Measurements from ENCODE around the gene SPARCL1.

Gene SPARCL1

DNA sequence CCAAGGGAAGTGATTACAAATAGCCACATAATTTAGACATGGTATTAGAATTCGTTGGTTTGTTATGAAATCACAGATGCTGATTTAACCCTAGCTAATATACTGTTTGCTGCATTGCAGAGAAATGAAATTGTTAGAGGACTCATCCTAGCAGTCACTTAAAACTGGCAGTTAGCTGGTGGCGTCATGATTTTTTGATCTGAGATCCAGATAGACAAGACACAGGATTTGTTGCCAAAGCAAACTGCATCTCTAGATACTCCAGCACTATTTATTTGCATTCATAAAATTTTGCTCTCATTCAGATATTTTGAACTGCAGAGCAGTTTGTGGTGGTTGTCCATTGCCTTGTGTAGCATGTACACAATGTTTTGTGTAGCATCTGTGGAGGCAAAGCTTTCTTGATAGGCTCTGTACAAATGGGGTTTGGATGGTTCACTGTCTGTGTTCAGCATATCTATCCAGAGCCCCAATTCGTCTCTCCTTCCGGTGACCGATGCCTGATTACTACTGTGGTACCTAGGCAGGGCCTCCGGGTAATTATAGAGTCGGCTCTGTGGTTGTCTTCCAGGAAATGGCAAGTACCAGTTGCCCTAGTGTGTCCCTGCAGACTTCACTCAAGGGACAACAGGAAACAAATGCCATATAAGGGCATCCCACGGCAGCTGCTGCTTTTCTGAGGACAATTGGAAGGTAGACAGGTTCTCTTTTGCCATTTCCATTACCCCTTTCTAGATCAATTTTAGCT, 30.1 kb upstream of the SPARCL1 start:
- H3K9me3 ChIP-seq (ENCODE audit: insufficient read depth, low read depth, low read length) = no peaks in the 10 kb centered on the region
- no peak overlapping the region for H3K4me3 ChIP-seq (ENCODE audit: low read length)
- no peaks in the 10 kb centered on the region for H3K27me3 ChIP-seq (ENCODE audit: insufficient read depth, low read length)
- no peaks in the 10 kb centered on the region for H3K36me3 ChIP-seq (ENCODE audit: insufficient read depth, low read length)
- H3K9ac ChIP-seq (ENCODE audit: low read depth, low read length) = no peak overlapping the region
- H3K27ac ChIP-seq (ENCODE audit: low read depth, low read length) = no peak overlapping the region
- H3K4me1 ChIP-seq (ENCODE audit: insufficient read depth, low read length) = no peaks in the 10 kb centered on the region; the same call in 1 of the 2 replicates
- WGBS = 77% methylated on average over 8 of the region's 8 CpGs

DNA sequence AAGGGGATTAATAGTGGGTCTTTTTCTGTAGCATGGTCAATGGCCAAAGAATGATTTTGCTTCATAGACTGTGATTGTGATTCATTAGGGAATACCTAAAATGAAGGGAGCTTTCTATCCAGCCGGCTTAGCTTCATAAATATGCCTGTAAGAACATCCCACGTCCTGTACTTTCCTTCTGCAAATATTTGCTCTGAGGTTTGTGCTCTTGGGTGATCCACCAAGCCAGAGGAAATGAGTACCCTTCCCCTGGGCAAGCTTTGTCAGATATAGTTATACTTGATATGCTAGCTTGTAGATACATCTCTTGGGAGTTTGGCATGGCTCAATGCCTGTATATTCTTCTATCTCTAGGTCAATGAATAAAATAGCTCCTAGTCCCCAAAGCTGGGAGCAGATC, 28.2 kb upstream of the SPARCL1 start:
- WGBS = 94% methylated on average over 2 of the region's 2 CpGs
- no peak overlapping the region for H3K9ac ChIP-seq (ENCODE audit: low read depth, low read length)

DNA sequence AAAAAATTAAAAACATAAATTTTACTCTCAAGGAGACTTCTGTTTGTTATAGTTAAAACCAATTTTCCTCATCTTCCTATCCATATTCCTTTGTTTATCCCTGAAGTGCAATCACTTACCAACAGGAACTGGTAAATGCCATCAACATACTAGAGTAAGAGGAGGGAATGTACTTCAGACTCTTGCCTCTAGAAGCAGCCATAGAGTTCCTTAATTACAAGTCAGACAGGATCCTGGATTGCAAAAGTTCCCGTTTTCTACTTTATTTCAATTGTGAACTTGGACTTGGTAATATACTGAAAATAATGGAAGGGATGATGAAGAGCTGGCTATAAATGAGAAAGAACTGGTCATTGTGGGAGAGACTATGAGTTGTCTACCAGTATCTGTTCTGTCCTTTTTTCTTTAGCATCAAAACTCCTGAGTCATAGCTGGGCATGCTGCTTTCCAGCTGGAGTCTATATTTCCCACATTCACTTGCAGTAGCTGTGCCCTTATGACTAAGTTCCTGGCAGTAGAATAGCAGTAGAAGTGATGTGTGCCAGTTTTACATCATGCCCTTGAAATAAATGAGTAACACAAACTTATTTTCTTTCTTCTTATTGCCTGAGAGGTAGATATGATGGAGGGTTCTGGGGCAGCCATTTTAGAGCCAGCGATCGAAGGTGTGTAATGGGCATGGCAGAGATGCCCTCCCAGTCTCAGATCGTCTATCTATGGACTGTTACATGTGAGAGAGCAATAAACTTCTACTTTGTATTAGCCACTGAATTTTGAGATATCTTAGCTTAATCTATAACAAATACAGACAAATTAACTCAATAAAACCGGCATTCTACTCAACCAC, 26.8 kb upstream of the SPARCL1 start:
- Histone ChIP-seq H3K27ac (ENCODE audit: low read depth, low read length) (no peak overlapping the region), H3K4me1 (ENCODE audit: insufficient read depth, low read length) (no peaks in the 10 kb centered on the region; the same call in 1 of the 2 replicates), H3K27me3 (ENCODE audit: insufficient read depth, low read length) (no peaks in the 10 kb centered on the region), H3K9ac (ENCODE audit: low read depth, low read length) (no peak overlapping the region), H3K36me3 (ENCODE audit: insufficient read depth, low read length) (no peaks in the 10 kb centered on the region), H3K4me3 (ENCODE audit: low read length) (no peak overlapping the region), H3K9me3 (ENCODE audit: insufficient read depth, low read depth, low read length) (no peaks in the 10 kb centered on the region)
- 98% methylated on average over 4 of the region's 5 CpGs for WGBS

More for the DNA sequence above, 28.2 kb upstream of the SPARCL1 start:
- H3K4me1 ChIP-seq (ENCODE audit: insufficient read depth, low read length) = no peaks in the 10 kb centered on the region; the same call in 1 of the 2 replicates
- H3K27ac ChIP-seq (ENCODE audit: low read depth, low read length) = no peak overlapping the region
- H3K27me3 ChIP-seq (ENCODE audit: insufficient read depth, low read length) = no peaks in the 10 kb centered on the region
- H3K4me3 ChIP-seq (ENCODE audit: low read length) = no peak overlapping the region
- no peaks in the 10 kb centered on the region for H3K9me3 ChIP-seq (ENCODE audit: insufficient read depth, low read depth, low read length)
- no peaks in the 10 kb centered on the region for H3K36me3 ChIP-seq (ENCODE audit: insufficient read depth, low read length)

DNA sequence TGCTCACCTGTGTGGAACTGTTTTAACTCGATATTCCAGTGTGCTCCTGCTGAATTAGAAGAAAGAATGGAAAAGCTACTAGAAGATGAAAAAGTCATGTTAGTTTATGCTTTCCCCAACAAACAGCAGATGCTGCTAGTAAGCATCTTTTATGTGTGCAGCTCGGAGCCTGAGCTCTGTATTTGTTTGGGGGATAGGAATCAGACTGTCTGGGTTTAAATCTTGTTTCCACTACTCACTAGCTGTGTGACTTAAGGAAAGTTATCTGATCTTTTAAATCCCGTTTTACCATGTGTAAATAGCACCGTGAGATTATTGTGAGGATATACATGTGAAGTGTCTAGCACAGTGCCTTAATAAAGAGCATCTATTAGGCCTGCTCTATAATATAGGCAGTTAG, 24.0 kb upstream of the SPARCL1 start:
- 91% methylated on average over 4 of the region's 4 CpGs for WGBS
- H3K9me3 ChIP-seq (ENCODE audit: insufficient read depth, low read depth, low read length) = no peaks in the 10 kb centered on the region
- H3K4me1 ChIP-seq (ENCODE audit: insufficient read depth, low read length) = 0 out of 2 replicates have a peak, but pooled peaks cover 3% of the 10 kb centered on the region
- no peak overlapping the region for H3K27ac ChIP-seq (ENCODE audit: low read depth, low read length)
- H3K27me3 ChIP-seq (ENCODE audit: insufficient read depth, low read length) = no peaks in the 10 kb centered on the region
- H3K36me3 ChIP-seq (ENCODE audit: insufficient read depth, low read length) = no peaks in the 10 kb centered on the region
- no peak overlapping the region for H3K4me3 ChIP-seq (ENCODE audit: low read length)
- no peak overlapping the region for H3K9ac ChIP-seq (ENCODE audit: low read depth, low read length)

DNA sequence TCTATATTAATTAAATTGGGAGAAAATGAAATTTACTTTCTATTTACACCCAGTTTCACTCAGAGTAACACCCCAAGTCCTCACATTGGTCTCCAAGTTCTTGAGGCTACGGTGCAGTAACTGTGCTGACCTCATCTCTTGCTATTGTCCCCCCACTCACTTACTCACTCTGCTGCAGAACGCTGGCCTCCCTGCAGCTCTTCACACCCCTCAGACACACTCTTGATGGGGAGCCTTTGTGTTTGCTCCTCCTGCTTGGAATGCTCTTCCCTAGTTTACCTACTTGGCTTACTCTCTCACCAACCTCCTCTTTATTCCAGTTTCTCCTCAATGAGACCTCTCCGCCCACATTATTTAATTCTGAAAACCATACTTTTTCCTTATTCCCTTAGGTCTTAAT, 22.2 kb upstream of the SPARCL1 start:
- H3K36me3 ChIP-seq (ENCODE audit: insufficient read depth, low read length) = no peaks in the 10 kb centered on the region
- 57% methylated on average over 3 of the region's 3 CpGs for WGBS

DNA sequence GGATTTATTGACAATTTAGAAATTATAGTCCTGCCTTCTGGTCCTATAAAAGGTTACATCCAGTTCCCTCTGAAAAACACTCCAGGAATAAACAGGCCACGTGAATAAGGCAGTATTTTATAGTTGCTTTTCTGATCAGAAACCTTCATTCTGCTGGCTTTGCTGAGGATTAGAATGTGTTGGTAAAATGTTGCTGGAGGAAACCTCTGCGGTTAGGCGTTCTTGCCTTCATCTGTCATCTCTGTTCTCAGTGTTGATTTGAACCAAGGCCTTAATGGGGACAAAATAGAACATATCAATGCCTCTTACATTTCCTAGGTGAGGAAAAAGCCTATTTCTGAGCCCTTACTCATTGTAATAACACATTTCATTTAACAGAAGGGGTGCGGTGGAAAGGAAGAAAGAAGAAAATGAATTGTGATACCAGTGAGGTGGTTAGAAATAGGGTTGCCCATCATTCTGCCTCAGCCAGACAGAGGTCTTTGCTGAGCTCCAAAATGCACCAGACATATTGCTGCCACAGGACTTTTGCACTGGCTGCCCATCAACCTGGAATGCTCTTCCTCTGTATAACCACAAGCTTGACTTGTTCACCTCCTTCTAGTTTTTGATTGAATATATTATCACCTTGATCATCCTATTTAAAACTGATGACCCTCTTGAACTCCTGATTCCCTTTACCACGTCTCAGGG, 18.0 kb upstream of the SPARCL1 start:
- H3K9me3 ChIP-seq (ENCODE audit: insufficient read depth, low read depth, low read length) = no peaks in the 10 kb centered on the region
- WGBS = 72% methylated on average over 4 of the region's 5 CpGs

More for the DNA sequence above, 22.2 kb upstream of the SPARCL1 start:
- H3K27me3 ChIP-seq (ENCODE audit: insufficient read depth, low read length) = no peaks in the 10 kb centered on the region
- no peak overlapping the region for H3K4me3 ChIP-seq (ENCODE audit: low read length)
- no peak overlapping the region for H3K9ac ChIP-seq (ENCODE audit: low read depth, low read length)
- H3K4me1 ChIP-seq (ENCODE audit: insufficient read depth, low read length) = 0 out of 2 replicates have a peak, but pooled peaks cover 3% of the 10 kb centered on the region
- no peak overlapping the region for H3K27ac ChIP-seq (ENCODE audit: low read depth, low read length)
- H3K9me3 ChIP-seq (ENCODE audit: insufficient read depth, low read depth, low read length) = no peaks in the 10 kb centered on the region

DNA sequence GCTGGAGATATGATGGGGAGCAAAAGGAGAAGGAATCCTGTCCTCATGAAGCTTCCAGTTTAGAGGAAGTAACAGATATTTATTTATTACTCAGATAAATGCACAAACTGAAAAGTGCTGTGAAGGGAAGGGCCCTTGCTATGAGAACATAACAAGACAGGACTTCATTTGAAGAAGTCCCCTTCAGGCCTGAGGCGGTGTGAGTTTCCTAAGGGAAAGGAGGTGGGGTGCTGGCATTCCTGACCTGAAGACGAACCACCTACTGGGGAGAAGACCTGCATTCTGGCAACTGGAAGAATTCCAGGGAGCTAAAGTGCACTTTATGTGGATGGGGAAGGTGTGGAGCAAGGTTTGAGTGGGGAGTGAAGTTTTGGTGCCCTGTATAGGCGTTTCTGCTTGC, 15.9 kb upstream of the SPARCL1 start:
- Histone ChIP-seq H3K9ac (ENCODE audit: low read depth, low read length) (no peak overlapping the region), H3K4me1 (ENCODE audit: insufficient read depth, low read length) (0 out of 2 replicates have a peak, but pooled peaks cover 8% of the 10 kb centered on the region), H3K27me3 (ENCODE audit: insufficient read depth, low read length) (no peaks in the 10 kb centered on the region), H3K9me3 (ENCODE audit: insufficient read depth, low read depth, low read length) (no peaks in the 10 kb centered on the region), H3K4me3 (ENCODE audit: low read length) (no peak overlapping the region), H3K36me3 (ENCODE audit: insufficient read depth, low read length) (no peaks in the 10 kb centered on the region), H3K27ac (ENCODE audit: low read depth, low read length) (no peak overlapping the region)
- 82% methylated on average over 2 of the region's 3 CpGs for WGBS

More for the DNA sequence above, 18.0 kb upstream of the SPARCL1 start:
- no peaks in the 10 kb centered on the region for H3K27me3 ChIP-seq (ENCODE audit: insufficient read depth, low read length)
- no peak overlapping the region for H3K27ac ChIP-seq (ENCODE audit: low read depth, low read length)
- no peak overlapping the region for H3K4me3 ChIP-seq (ENCODE audit: low read length)
- no peak overlapping the region for H3K9ac ChIP-seq (ENCODE audit: low read depth, low read length)
- H3K4me1 ChIP-seq (ENCODE audit: insufficient read depth, low read length) = 0 out of 2 replicates have a peak, but pooled peaks cover 3% of the 10 kb centered on the region
- no peaks in the 10 kb centered on the region for H3K36me3 ChIP-seq (ENCODE audit: insufficient read depth, low read length)

DNA sequence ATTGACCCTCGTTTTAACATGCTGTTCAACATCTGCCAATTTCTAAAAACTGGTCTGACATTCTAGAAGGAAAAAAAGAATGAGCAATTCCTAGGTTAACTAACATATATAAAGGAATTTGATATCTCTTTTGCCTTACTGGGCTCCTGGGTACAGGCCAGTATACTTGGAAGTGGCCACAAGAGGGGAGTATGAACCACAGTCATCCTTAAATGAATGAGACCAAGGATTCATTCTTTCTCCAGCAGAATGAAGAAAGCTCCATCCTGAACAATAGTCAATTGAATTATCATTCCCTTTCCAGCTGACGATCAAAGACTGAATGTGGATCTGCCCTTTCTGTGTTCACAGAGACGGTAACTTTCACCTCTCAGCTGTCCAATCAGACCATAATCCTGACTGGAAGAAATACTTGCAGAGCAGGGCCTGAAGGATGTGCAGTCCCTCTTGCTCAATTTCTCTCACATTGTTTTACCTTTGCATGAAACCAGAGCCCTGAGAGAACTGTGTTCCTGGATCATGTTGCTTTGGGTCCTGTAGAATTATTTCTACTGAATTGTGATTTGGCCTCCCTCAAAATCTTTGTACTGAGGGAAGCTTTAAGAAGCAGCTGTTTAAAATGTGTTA, 14.8 kb upstream of the SPARCL1 start:
- no peak overlapping the region for H3K9ac ChIP-seq (ENCODE audit: low read depth, low read length)
- no peaks in the 10 kb centered on the region for H3K36me3 ChIP-seq (ENCODE audit: insufficient read depth, low read length)
- H3K4me3 ChIP-seq (ENCODE audit: low read length) = no peak overlapping the region
- WGBS = 18% methylated on average over 2 of the region's 3 CpGs
- no peaks in the 10 kb centered on the region for H3K9me3 ChIP-seq (ENCODE audit: insufficient read depth, low read depth, low read length)
- H3K4me1 ChIP-seq (ENCODE audit: insufficient read depth, low read length) = 0 out of 2 replicates have a peak, but pooled peaks cover 7% of the 10 kb centered on the region
- no peaks in the 10 kb centered on the region for H3K27me3 ChIP-seq (ENCODE audit: insufficient read depth, low read length)
- no peak overlapping the region for H3K27ac ChIP-seq (ENCODE audit: low read depth, low read length)

DNA sequence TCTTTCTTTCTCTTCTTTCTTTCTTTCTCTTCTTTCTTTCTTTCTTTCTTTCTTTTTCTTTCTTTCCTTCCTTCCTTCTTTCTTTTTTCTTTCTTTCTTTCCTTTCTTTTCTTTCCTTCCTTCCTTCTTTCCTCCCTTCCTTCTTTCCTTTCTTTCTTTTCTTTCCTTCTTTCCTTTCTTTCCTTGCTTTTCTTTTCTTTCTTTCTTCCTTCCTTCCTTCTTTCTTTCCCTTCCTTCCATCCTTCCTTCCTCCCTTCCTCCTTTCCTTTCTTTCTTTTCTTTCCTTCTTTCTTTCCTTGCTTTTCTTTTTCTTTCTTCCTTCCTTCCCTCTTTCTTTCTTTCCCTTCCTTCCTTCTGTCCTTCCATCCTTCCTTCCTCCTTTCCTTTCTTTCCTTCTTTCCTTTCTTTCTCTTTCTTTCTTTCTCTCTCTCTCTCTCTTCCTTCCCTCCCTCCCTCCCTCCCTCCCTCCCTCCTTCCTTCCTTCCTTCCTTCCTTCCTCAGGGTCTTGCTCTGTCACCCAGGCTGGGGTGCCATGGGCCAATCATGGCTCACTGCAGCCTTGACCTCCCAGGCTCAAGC, 13.6 kb upstream of the SPARCL1 start:
- Histone ChIP-seq H3K27me3 (ENCODE audit: insufficient read depth, low read length) (no peaks in the 10 kb centered on the region), H3K4me1 (ENCODE audit: insufficient read depth, low read length) (0 out of 2 replicates have a peak, but pooled peaks cover 6% of the 10 kb centered on the region), H3K9me3 (ENCODE audit: insufficient read depth, low read depth, low read length) (no peaks in the 10 kb centered on the region), H3K27ac (ENCODE audit: low read depth, low read length) (no peak overlapping the region), H3K36me3 (ENCODE audit: insufficient read depth, low read length) (no peaks in the 10 kb centered on the region), H3K4me3 (ENCODE audit: low read length) (no peak overlapping the region), H3K9ac (ENCODE audit: low read depth, low read length) (no peak overlapping the region)

DNA sequence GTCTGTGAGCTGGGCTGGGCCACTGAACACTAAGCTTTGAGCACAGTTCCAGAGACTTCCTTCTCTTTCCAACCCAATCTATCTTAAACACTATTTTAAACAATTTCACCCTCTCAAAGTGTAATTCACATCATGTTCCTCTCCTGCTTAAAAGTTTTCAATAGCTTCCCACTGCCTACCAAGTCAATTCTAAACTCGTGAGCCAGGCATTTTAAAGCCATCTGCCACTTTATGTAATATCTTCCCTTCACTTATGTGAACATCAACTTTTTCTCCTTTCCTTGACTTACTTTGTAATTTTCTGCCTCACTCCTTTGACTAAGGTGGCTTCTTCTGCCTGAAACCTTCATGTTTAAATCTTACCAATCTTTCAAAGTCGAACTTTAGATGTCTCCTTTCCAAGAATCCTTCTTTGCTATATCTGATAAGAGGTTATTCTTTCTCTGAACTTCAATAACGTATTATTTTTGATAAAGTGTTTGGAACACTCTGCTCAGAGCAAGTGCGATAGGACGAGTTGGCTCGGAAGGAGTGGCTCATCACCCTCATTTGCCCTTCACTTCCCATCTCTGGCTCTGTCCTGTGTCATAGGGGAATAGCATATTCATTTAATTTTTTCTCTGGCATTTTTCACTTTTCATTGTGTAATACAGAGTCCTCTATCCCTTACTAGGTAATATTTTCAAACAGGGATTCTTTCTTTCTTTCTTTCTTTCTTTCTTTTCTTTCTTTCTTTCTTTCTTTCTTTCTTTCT, 13.0 kb upstream of the SPARCL1 start:
- no peaks in the 10 kb centered on the region for H3K27me3 ChIP-seq (ENCODE audit: insufficient read depth, low read length)
- H3K27ac ChIP-seq (ENCODE audit: low read depth, low read length) = no peak overlapping the region
- 0 out of 2 replicates have a peak, but pooled peaks cover 6% of the 10 kb centered on the region for H3K4me1 ChIP-seq (ENCODE audit: insufficient read depth, low read length)
- no peak overlapping the region for H3K9ac ChIP-seq (ENCODE audit: low read depth, low read length)
- H3K9me3 ChIP-seq (ENCODE audit: insufficient read depth, low read depth, low read length) = no peaks in the 10 kb centered on the region
- H3K36me3 ChIP-seq (ENCODE audit: insufficient read depth, low read length) = no peaks in the 10 kb centered on the region
- WGBS = 87% methylated on average over 6 of the region's 6 CpGs
- H3K4me3 ChIP-seq (ENCODE audit: low read length) = no peak overlapping the region

Data from HUES64 (cell line).